HG02981 (cell line): Measurements from ENCODE around the gene QRFPR.
"Not testable (repeated sequence)": the region's sequence is repeated elsewhere in the genome, so short reads cannot be mapped to it uniquely, and the experiment has no call there.

ENCODE experiments used
- ATAC-seq: cut with Tn5 transposase; IDR thresholded peaks from one replicate; pipeline ENCODE4 v1.9.1; 2021; ENCODE audit warnings: mild to moderate bottlenecking, moderate library complexity; ENCODE audit not compliant: unreplicated experiment

Gene QRFPR

DNA sequence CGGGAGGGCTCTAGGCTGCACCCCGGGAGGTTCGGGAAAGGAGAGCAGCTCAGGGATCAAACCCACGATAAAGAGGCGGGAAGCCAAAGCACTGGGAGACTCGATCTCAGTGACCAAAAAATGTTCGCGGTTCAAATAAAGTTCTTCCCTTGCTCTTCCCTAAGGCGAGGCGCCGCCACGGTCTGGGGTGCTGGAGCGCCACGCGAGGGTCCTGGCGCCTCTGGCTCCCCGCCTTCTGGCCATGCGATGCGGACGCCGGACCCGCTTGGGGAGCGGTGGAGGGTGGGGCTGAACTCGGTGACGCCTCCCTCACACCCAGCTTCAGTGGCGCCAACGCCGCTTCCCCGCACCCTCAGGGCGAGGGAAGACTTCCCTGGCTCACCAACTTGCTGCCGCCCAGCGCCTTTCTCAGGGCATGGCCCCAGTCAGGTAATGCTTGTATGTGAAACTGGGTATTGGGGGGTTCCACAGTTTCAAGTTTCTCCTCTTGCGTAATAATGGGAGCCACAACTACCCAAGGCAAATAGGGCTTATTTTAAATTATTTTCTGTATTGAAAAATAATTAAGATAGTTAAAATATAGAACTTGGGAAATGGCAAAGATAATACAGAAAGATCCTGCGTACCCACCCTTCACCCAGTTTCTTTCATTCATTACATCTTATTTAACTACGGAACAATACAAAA, at the start of gene QRFPR:
TSS of gene QRFPR (minus strand) at position 243 of the 687 bp plus-strand sequence. CDS start 371 bp downstream, outside the sequence.
- no peak for ATAC-seq

DNA sequence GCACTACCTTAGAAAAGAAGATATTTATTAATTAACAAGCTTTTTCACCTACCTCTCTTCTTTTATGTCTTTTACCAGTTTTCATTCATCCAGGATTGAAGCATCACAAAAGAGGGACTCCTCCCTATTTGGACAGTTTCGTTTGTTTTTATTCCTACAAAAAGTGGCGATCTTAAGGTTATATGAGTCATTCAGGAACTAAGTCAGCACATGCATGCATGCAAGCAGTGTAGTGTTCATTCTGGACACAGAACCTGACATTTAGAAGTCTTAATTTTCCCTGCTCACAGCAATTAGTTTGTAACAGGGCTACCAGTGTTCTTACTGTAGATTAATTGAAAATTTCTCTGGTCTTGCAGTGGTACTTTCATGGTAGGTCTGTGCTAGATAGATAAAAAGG, 47.9 kb upstream of the QRFPR start:
- no peak for ATAC-seq

DNA sequence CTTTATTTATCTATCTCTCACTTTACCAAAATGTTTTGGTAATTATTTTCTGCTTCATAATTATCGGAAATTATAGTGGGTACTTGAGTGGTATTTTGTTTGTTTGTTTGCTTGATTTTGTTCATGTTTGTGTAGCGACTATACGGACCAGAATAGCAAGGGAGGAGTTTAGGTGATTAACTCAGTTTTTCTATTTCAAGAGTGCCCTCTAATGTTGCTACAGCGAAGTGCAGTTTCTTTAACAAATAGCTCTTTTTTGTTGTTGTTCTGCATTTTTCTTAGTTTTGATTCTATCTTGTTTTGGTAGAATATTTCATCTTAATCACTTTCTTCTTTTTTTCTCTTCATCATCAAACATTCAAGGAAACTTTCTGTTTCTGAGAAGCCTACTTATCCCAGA, 40.8 kb upstream of the QRFPR start:
- ATAC-seq = no peak

DNA sequence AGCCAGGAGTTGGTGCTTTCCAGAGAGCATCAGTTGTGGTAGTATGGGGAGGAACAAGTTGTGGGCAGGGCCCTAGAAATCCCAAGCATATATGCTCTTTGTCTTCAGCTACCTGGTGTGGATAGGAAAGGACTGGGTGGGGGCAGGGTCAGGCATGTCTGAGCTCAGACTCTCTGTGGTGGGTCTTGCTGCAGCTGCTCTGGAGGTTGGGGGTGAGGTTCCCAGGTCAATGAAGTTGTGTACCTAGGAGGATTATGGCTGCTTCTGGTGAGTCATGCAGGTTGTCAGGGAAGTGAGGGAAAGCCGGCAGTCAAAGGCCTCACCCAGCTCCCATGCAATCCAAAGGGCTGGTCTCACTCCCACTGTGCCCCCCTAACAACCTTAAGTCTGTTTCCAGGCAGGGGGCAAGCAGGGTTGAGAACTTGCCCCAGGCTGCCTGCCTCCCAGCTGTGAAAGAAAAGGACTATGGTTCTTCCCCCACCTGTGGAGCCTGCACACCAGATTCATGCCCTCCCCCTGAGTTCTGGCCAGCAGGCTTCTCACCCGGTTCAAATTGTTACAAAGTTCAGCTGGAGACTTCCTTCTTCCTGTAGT, 30.4 kb upstream of the QRFPR start:
- ATAC-seq = no peak

DNA sequence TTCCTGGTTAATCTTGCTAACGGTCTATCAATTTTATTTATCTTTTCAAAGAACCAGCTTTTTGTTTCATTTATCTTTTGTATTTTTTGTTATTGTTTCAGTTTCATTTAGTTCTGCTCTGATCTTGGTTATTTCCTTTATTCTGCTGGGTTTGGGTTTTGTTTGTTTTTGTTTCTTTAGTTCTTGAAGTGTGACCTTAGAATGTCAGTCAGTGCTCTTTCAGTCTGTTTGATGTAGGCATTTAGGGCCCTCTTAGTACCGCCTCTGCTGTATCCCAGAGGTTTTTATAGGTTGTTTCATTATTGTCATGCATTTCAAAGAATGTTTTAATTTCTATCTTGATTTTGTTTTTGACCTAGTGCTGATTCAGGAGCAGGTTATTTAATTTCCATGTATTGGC, 27.7 kb upstream of the QRFPR start:
- not testable (repeated sequence) for ATAC-seq

DNA sequence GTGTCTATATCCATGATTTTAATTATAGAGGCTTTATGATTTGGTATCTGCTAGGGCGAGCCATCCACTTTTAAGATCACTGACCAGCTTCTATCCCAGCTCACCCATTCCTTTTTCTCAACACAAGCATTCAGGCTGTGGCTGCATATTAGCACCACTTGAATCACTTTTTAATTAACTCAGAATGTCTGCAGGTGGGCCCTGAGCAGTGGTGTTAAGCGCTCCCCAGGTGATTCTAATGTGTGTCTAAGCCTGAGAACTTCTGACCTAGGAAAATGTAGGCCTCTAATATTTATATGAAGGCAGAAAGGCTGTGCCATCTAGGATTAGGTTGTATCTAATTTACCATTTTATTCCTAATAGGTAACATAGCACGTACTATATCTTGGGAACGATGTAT, 19.8 kb upstream of the QRFPR start:
- ATAC-seq = no peak

DNA sequence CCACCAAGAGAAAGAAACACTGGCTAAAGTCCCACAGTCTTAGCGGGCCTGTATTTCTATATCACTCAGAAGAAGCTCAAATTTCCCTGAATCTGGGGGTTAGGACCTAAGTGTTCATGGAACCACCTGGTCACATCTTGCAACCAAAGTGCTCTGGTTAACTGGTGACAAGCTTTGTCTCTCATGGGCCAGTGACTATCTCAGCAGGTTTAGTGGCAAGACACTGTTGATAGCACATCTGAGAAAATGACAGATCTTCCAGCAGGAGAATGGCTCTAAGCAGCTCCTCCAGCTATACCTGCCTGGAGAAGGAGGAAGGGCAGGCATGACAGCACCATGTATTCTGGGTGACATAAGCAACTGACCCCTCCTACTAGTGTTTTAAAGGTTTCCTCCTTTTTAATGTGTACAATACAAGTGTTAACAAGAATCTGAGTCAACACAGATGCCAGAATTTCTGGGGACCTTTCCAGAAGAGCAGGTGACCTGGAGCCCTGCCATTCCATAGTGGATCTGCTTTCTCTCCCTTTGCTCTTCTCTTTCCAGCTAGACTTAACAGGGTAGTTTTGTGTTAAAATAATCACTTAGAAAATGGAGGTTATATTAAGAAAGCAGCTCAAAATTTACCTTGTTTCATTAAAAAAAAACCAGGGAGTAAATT, 17.3 kb upstream of the QRFPR start:
- ATAC-seq = no peak

DNA sequence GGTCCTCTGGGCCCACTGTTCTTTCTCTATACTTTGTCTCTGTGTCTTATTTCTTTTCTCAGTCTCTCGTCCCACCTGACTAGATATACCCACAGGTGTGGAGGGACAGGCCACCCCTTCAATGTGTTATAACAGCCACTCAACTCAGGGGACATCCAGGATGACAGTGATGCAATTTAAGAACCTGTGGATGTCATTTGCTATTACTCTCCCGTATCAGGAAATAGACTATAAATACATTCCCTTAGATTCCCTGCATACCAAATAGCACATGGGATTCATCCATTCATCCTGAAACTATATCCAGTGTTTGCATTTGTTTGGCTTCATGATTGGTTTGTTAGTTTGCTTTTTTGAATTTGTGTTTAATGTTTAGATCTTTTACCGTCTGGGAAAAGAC, 16.6 kb upstream of the QRFPR start:
- no peak for ATAC-seq

DNA sequence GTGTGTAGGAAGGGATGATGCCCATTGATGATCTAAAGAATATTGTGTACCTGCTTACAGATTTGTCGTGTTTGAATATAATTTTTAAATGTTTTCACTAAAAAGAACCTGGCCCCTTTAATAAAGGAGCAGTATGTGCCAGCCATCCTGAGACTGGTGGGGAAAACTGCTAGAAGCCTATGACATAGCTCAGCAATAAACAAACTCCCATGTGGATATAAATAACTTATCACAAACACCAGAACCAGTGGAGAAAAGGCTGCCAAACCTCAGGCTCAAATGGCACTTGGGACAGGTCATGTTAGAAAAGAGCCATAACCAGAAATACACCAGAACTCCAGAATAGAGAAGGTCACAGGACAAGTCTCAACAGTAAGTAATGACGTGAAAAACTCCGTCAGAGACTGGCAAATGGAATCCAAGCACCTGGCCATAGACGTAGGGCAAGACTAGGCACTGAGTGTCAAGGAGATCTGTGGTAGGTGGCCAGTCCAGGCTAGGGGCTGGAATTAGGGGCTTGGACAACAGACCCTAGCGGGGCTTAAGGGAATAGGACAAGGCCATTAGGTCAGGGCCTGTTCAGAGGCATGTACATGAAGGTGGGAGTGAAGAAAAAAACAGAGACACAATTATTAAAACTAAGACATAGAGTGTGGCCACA, 11.7 kb upstream of the QRFPR start:
- no peak for ATAC-seq

DNA sequence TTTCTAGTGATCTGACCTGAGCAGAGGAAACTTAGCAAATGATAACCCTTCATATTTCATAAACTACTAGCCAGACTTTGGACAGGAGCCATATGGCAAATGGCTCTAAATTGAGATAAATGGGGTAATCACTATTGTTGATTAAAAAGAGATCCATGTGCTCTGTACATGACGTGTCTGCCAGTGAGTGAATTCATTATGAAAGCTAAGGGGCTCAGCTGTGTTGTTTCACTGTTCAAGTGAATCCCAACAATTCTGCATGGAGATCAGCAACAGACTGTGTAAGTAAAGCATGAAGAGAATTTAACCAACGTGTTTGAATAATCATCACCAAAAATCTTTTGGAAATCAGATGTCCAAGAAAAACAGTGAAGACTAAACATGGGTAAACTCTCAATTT, 9.5 kb upstream of the QRFPR start:
- no peak for ATAC-seq

DNA sequence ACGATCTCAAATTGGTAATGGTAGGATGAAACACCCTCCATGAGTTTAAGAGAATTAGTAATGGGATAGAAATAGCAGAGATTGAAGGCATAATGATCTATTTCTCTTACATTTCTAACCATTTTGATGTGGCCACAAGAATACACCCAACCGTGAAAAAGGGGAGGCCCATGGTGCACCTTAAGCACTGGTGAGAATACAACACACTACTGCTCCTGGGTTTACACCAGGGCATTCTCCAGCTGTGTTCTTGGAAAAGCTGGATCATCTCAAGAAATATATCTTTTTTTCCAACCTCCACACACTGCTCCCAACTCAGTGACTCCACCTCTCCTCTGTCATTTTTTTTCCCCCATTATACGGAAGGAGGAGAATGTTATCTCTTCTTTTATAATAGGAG, 1.5 kb downstream of the QRFPR start:
- no peak for ATAC-seq

DNA sequence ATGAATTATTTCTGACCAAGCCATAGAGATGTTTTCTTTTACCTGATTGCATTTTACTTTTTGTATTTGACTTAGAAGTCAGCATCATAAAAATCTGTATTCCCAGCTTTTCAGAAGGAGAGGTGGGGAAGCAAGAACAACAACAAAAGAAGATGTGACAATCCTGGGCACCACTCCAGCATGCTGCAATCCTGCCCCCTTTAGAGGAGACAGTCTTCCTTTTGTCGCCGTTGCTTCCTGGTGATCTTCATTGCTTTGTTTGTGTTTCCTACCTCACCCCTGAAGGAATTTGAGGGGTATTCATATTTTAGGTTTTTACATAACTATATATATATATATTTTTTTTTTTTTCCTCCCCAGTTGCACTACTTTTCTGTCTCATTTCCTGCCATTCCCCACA, 3.7 kb downstream of the QRFPR start:
- ATAC-seq = no peak

DNA sequence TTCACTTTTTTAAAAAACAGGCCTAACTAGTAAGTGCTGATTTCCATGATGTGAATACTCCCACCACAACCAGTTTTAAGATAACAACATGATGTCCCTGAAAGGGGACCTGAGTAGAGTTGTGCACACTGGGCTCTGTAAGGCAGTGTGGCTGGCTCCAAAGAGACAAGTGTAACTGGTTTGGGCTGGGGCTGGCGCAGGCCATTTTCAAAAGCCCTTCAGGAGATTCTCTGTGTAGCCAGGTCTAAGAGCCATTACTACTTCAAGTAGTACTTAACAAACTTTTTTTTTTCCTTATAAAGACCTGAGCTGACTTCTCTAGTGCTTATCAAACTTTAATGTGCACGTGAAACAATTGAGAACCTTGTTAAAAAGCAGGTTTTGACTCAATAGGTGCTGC, 4.3 kb downstream of the QRFPR start:
- ATAC-seq = no peak

DNA sequence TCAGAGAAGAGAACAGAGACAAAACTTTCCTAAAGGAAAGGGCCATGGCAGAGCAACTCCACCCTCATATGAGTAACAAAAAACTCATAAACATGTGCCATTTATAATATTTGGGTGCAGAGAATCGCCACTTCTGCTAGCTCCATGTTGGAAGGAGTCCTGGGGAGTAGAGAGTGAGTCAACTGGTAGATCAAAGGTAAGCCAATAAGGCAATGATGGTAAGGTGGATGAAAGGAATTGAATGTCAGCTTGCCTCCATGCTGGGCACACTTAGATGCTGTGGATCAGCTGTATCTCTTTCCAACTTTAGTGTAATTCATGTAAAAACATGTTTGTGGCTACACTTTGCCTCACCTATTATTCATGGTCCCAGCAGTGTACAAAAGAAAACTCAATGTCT, 4.7 kb downstream of the QRFPR start:
- ATAC-seq = no peak

DNA sequence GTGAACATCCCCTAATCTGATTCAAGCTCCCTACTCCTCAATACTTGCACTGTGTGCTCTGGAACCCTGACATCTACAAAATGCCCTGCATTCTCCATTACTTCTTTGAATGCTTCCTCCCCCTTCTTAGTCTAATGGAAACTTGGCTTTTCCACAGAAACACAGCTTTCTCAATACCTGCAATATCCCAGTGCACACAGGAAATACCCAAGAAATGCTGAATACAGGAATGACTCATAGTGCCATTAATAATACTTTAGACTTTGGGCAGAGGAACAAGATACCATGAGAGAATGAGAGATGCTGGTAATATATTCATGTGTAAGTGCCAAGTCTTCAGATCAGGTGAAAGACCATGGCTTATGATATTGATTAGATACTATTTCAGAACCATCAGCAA, 5.6 kb downstream of the QRFPR start:
- no peak for ATAC-seq

DNA sequence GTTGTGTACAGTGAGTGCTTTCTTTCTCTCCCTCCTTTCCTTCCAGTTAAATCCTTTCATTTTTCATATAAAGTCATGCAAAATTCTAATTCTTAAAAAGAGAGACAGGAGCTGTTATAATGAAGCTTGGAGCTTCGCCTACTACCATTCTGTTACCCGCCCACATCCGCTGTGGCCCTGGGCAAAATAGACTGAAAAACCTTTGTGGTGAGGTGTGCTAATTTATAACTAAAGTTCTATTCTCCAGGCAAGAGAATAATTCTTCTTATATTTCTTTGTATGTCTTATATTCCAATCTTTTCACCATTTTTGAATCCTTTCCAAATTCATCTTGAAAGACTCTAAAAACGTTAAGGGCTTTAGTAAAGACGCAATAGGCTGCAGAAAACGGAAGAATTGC, 7.0 kb downstream of the QRFPR start:
- ATAC-seq = no peak

DNA sequence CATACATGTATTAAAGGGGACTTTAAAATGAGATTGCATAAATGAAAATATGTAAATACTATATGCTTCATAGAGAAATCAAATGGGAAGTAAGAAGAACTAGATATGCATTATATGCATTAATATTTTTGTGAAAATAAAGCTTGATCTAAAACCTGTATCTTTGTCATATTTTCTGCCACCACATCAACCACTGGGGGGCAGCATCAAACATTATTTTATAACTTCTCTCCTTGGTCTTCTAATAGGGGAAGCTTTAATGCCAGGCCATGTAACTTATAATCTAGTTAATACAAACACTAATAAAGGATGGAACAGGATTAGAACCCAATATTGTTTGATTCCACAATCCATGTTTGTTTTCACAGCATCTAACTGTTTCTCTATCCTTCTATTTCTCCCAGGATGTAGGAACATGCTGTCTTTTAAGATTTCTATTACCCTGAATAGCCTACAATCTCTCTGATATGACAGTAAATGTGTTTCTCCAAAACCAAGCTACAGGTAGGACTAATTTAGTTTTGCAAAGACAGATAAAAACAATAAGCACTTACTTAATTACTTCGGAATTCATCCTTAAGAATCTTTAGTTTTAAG, 10.0 kb downstream of the QRFPR start:
- peak; percentile 44 for ATAC-seq

DNA sequence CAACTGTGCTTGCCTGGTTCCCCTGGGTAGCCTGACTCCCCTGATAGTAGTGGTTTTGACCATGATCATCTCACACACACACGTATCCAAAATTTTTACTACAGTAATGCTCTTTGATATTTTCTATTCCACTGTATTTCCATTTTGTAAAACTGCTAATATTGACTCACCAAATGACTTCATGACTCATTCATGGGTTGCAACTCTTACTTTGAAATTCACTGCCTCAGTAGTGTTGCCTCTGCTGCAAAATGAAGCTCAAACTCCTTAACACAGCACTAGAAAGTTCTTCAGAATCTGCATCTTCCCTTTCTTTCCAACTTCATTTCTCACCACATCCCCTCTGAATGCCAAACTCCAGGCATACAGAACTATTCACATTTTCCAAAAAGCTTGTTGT, 20.3 kb downstream of the QRFPR start:
- no peak for ATAC-seq

DNA sequence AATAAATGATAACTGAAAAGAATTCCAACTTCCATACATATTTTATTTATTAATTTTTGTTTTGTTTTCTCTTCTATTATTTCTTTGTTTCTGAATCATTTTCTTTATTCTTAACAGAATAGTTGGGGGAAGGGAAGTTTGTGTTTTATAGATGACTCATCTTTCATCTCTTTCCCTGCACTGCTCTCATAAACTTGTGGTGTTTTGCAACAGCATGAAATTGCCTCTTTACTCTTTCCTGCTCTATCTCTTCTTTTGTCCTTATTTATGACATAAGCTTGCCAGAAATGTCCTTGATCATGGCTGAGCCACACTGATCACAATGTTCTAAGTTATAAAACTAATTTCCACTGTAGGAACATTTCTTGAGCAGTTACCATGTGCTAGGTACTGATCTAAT, 22.3 kb downstream of the QRFPR start:
- no peak for ATAC-seq

DNA sequence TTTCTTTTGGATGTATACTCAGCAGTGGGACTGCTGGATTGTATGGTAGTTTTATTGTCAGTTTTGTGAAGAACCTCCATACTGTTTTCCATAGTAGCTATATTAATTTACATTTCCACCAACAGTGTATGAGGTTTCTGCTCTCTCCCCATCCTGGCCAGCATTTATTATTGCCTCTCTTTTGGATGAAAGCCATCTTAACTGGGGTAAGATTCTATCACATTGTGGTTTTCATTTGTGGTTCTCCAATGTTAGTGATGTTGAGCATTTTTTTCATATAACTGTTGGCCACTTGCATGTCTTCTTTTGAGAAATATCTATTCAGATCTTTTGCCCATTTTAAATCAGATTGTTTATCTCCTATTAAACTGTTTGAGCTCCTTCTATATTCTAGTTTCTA, 27.6 kb downstream of the QRFPR start:
- ATAC-seq = no peak

DNA sequence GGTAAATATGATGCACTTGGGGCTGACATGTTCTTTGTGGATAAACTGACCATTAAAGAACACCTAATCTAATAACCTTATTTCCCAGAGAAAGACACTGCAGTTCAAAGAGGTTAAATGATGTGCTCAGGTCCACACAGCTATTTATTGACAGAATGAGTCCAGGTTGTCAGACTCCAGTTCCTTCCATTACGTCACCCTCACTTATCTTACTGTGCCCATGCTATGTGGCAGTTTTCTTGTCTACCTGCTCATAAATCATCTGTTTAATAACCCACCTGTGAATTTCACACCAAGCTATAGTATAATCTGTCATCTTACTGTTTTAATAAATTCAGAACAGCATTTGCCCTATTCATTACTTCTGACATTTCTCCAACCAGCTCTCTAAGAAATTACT, 36.7 kb downstream of the QRFPR start:
- ATAC-seq = no peak

DNA sequence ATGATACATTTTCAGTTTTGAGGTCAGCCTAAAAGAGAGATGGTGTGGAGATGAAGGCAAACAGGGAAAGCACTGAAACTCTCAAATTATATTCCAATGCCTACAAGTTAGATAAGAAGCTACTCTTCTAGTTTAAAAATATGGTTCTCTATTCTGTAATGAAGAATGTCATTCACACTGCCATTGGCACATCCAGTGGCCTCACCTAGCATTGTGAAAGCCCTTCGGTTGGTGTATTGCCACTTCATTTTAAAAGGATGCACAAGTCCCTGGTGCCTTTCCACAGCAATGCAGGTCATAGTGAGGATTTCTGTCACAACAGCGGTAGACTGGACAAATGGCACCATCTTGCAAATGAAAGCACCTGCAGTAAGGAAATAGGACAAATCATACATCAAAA, 40.6 kb downstream of the QRFPR start:
- no peak for ATAC-seq
